Small intestine (tissue), 7 donors: ENCODE data around the gene NPB. TPM values are rescaled to one million over a fixed set of nuclear protein-coding genes. Genes with fewer than 3 reads are reported as not detected.

ENCODE experiments used
- DNase-seq, 2 donors: peaks; one replicate each; pipeline versions ENCODE4 v3.0.0 to v3.0.0-alpha.2; 2013
- FAIRE-seq: peaks from 2 replicates; lab custom pipeline; 2012; peaks lifted over from hg19 to GRCh38; lab: Jason Lieb, UNC
- H3K27ac ChIP-seq, 3 donors: one replicate each; pipeline ENCODE4 v1.5.1; 2013; ENCODE audit warnings: low read length in 2 of 3, mild to moderate bottlenecking in 2 of 3, control low read depth in 1 of 3, inconsistent platforms in 1 of 3, low read depth in 1 of 3, moderate library complexity in 1 of 3
- H3K27me3 ChIP-seq, 3 donors: one replicate each; pipeline ENCODE4 v1.6.1; 2013; ENCODE audit warnings: low read length in 3 of 3, inconsistent platforms in 1 of 3; ENCODE audit not compliant: control insufficient read depth in 3 of 3, insufficient read depth in 3 of 3
- H3K36me3 ChIP-seq, 3 donors: one replicate each; pipeline ENCODE4 v1.6.1; 2013; ENCODE audit warnings: low read length in 3 of 3, inconsistent platforms in 1 of 3, low read depth in 1 of 3, mild to moderate bottlenecking in 1 of 3, moderate library complexity in 1 of 3; ENCODE audit not compliant: control insufficient read depth in 3 of 3, insufficient read depth in 2 of 3
- H3K4me1 ChIP-seq, 3 donors: one replicate each; pipeline ENCODE4 v1.6.1; 2013; ENCODE audit warnings: low read length in 2 of 3, inconsistent platforms in 1 of 3, low read depth in 1 of 3, mild to moderate bottlenecking in 1 of 3, moderate library complexity in 1 of 3; ENCODE audit not compliant: control insufficient read depth in 3 of 3, insufficient read depth in 2 of 3
- H3K4me3 ChIP-seq, 3 donors: one replicate each; pipeline ENCODE4 v1.5.1; 2013; ENCODE audit warnings: low read length in 3 of 3, control low read depth in 1 of 3, inconsistent platforms in 1 of 3, low read depth in 1 of 3, mild to moderate bottlenecking in 1 of 3, moderate library complexity in 1 of 3
- H3K9me3 ChIP-seq, 2 donors: one replicate each; pipeline ENCODE4 v1.6.1; 2013; ENCODE audit warnings: low read depth in 1 of 2, low read length in 1 of 2; ENCODE audit not compliant: control insufficient read depth in 2 of 2, insufficient read depth in 1 of 2
- WGBS, 3 donors: extraction: QIAGEN DNeasy Blood & Tissue Kit; methylation state at CpG; one replicate each; pipeline ENCODE4 v1.1.7; 2013; 5-methylcytosine and 5-hydroxymethylcytosine counted together
- polyA plus RNA-seq, 4 donors: library from polyadenylated mRNA; stranded (reverse) in 3 of 4; unstranded in 1 of 4; fragments of 200-250 nt in 3 of 4; fragments of 120-200 nt in 1 of 4; gene quantifications; one replicate each; pipeline versions ENCODE4 v1.2.1 to v1.2.3, GENCODE V29; 2013
- donor health status: healthy with polysubstance abuse.
- donor health status: control.
- donor health status: control.
- donor health status: Bipolar disorder and iron deficiency.
- donor health status: healthy.

NPB gene
- polyA plus RNA-seq, 4 donors = 0.21 to 1.8 (median 0.59) TPM

GRCh38 chr17:81888105-81888987 lies 13.7 kb upstream of the NPB start:
- no peak overlapping the region for H3K27ac ChIP-seq
- DNase-seq (no peak), FAIRE-seq (no peak)
- no peaks in the 10 kb centered on the region for H3K27me3 ChIP-seq
- H3K9me3 ChIP-seq = no peaks in the 10 kb centered on the region
- peaks cover 3 to 12% (median 4%) of the 10 kb centered on the region in 3 donors for H3K4me1 ChIP-seq
- H3K36me3 ChIP-seq = peaks cover 15 to 71% (median 18%) of the 10 kb centered on the region in 3 donors
- no peak overlapping the region for H3K4me3 ChIP-seq
- 95 to 96% (median 95%) methylated on average over 44 of the region's 44 CpGs for WGBS, 3 donors

GRCh38 chr17:81888988-81889595 lies 12.9 kb upstream of the NPB start:
- no peak for DNase-seq
- no peak for FAIRE-seq
- Histone ChIP-seq H3K9me3 (no peaks in the 10 kb centered on the region), H3K36me3 (peaks cover 15 to 71% (median 18%) of the 10 kb centered on the region in 3 donors), H3K4me3 (no peak overlapping the region), H3K4me1 (peaks cover 3 to 12% (median 4%) of the 10 kb centered on the region in 3 donors), H3K27ac (no peak overlapping the region), H3K27me3 (no peaks in the 10 kb centered on the region)
- 90 to 92% (median 92%) methylated on average over 16 of the region's 16 CpGs for WGBS, 3 donors

- Histone ChIP-seq H3K36me3 (peaks cover 15 to 71% (median 18%) of the 10 kb centered on the region in 3 donors), H3K27ac (no peak overlapping the region), H3K9me3 (no peaks in the 10 kb centered on the region), H3K4me1 (peaks cover 3 to 12% (median 4%) of the 10 kb centered on the region in 3 donors), H3K4me3 (no peak overlapping the region), H3K27me3 (no peaks in the 10 kb centered on the region)
- 89 to 96% (median 93%) methylated on average over 9 of the region's 9 CpGs for WGBS, 3 donors
- DNase-seq (no peak), FAIRE-seq (no peak)
Observed at GRCh38 chr17:81889602-81890001, 12.4 kb upstream of the NPB start.

GRCh38 chr17:81890447-81891302 lies 11.4 kb upstream of the NPB start:
- WGBS, 3 donors = 4 to 7% (median 5%) methylated on average over 54 to 69 of the region's 69 CpGs
- H3K27ac ChIP-seq = peak overlapping the region; percentile 61 to 99 (median 62)

GRCh38 chr17:81891303-81891552 lies 10.8 kb upstream of the NPB start:
- Histone ChIP-seq H3K4me1 (peaks cover 3 to 12% (median 4%) of the 10 kb centered on the region in 3 donors), H3K4me3 (peak overlapping the region; percentile 66 to 98 (median 97)), H3K27ac (peak overlapping the region in 2 of 3 donors; percentile 61 to 99), H3K36me3 (peaks cover 12 to 69% (median 20%) of the 10 kb centered on the region in 3 donors), H3K9me3 (no peaks in the 10 kb centered on the region), H3K27me3 (no peaks in the 10 kb centered on the region)
- no peak for DNase-seq
- FAIRE-seq = no peak
- WGBS, 3 donors = 1% methylated on average over 21 to 40 of the region's 40 CpGs

More at GRCh38 chr17:81890447-81891302, 11.4 kb upstream of the NPB start:
- Histone ChIP-seq H3K36me3 (peaks cover 12 to 71% (median 20%) of the 10 kb centered on the region in 3 donors), H3K27me3 (no peaks in the 10 kb centered on the region), H3K4me1 (peaks cover 3 to 12% (median 4%) of the 10 kb centered on the region in 3 donors), H3K4me3 (peak overlapping the region; percentile 66 to 98 (median 97)), H3K9me3 (no peaks in the 10 kb centered on the region)
- peak in 1 of 2 donors; percentile 54 for DNase-seq
- no peak for FAIRE-seq

- H3K27ac ChIP-seq = no peak overlapping the region
- no peak for DNase-seq
- peaks cover 0 to 69% (median 8%) of the 10 kb centered on the region in 3 donors for H3K36me3 ChIP-seq
- H3K27me3 ChIP-seq = no peaks in the 10 kb centered on the region
- no peak for FAIRE-seq
- H3K9me3 ChIP-seq = no peaks in the 10 kb centered on the region
- H3K4me3 ChIP-seq = no peak overlapping the region
- WGBS, 3 donors = 92 to 95% (median 94%) methylated on average over 10 to 11 of the region's 11 CpGs
- peaks cover under 1 to 2% (median 1%) of the 10 kb centered on the region in 3 donors for H3K4me1 ChIP-seq
Observed at GRCh38 chr17:81895400-81895799, 6.6 kb upstream of the NPB start.

GRCh38 chr17:81898029-81898866 lies 3.8 kb upstream of the NPB start:
- no peak for DNase-seq
- Histone ChIP-seq H3K4me1 (peaks cover 0 to 9% (median 0%) of the 10 kb centered on the region in 3 donors), H3K9me3 (no peaks in the 10 kb centered on the region), H3K27ac (no peak overlapping the region), H3K4me3 (no peak overlapping the region), H3K27me3 (peaks cover 0 to 11% (median 0%) of the 10 kb centered on the region in 3 donors), H3K36me3 (peaks cover 0 to 79% (median 8%) of the 10 kb centered on the region in 3 donors)
- no peak for FAIRE-seq
- WGBS, 3 donors = 92 to 93% (median 93%) methylated on average over 19 of the region's 19 CpGs
